Trophoblast cell (in vitro differentiated cells and primary cell): Measurements from ENCODE around the gene ZFAND3.
A peak's percentile ranks its signal among the peaks of the same experiment; 100 is the strongest.

Source experiments
- DNase-seq, 2 donors: peaks; one replicate each; pipeline ENCODE4 v3.0.0-alpha.2; 2016
- H2AFZ ChIP-seq: 2 replicates; pipeline ENCODE4 v1.6.1; 2013; ENCODE audit warnings: low read length, moderate library complexity, mild to moderate bottlenecking; ENCODE audit not compliant: insufficient read depth, poor library complexity
- H2AK5ac ChIP-seq: 2 replicates; pipeline ENCODE4 v1.6.1; 2013; ENCODE audit warnings: mild to moderate bottlenecking, low read length
- H2BK120ac ChIP-seq: 2 replicates; pipeline ENCODE4 v1.6.1; 2013; ENCODE audit warnings: low read length, mild to moderate bottlenecking, moderate library complexity; ENCODE audit not compliant: insufficient read depth, poor library complexity
- H2BK12ac ChIP-seq: 2 replicates; pipeline ENCODE4 v1.6.1; 2013; ENCODE audit warnings: mild to moderate bottlenecking, low read length, moderate library complexity
- H2BK5ac ChIP-seq: 2 replicates; pipeline ENCODE4 v1.6.1; 2013; ENCODE audit warnings: low read length, low read depth, moderate library complexity, mild to moderate bottlenecking; ENCODE audit not compliant: poor library complexity
- H3K14ac ChIP-seq: 2 replicates; pipeline ENCODE4 v1.6.1; 2013; ENCODE audit warnings: mild to moderate bottlenecking, low read length
- H3K18ac ChIP-seq: 2 replicates; pipeline ENCODE4 v1.6.1; 2013; ENCODE audit warnings: mild to moderate bottlenecking, low read length
- H3K23ac ChIP-seq: 2 replicates; pipeline ENCODE4 v1.6.1; 2013; ENCODE audit warnings: low read length
- H3K27ac ChIP-seq: 2 replicates; pipeline ENCODE4 v1.5.1; 2013; ENCODE audit warnings: low read depth, mild to moderate bottlenecking, inconsistent platforms, low read length, moderate library complexity
- H3K27me3 ChIP-seq: 2 replicates; pipeline ENCODE4 v1.6.1; 2013; ENCODE audit warnings: inconsistent platforms, mild to moderate bottlenecking, low read length, moderate library complexity; ENCODE audit not compliant: insufficient read depth
- H3K36me3 ChIP-seq, 2 experiments: 1 replicate in 1 of 2; 2 replicates in 1 of 2; pipeline ENCODE4 v1.6.1; 2013; ENCODE audit warnings: low read length in 2 of 2, mild to moderate bottlenecking in 2 of 2, moderate library complexity in 1 of 2; ENCODE audit not compliant: insufficient read depth in 2 of 2, control insufficient read depth in 1 of 2
- H3K4ac ChIP-seq: 2 replicates; pipeline ENCODE4 v1.6.1; 2013; ENCODE audit warnings: low read depth, mild to moderate bottlenecking, low read length, moderate library complexity
- H3K4me1 ChIP-seq, 2 experiments: 1 replicate in 1 of 2; 2 replicates in 1 of 2; pipeline ENCODE4 v1.6.1; 2013; ENCODE audit warnings: low read length in 2 of 2, mild to moderate bottlenecking in 2 of 2, moderate library complexity in 1 of 2; ENCODE audit not compliant: insufficient read depth in 2 of 2, control insufficient read depth in 1 of 2
- H3K4me2 ChIP-seq: 2 replicates; pipeline ENCODE4 v1.6.1; 2013; ENCODE audit warnings: inconsistent platforms, mild to moderate bottlenecking, low read length, moderate library complexity
- H3K4me3 ChIP-seq: 2 replicates; pipeline ENCODE4 v1.5.1; 2013; ENCODE audit warnings: mild to moderate bottlenecking, low read depth, low read length, inconsistent platforms
- H3K79me1 ChIP-seq: one replicate; pipeline ENCODE4 v1.6.1; 2013; ENCODE audit warnings: low read length
- H3K79me2 ChIP-seq: 2 replicates; pipeline ENCODE4 v1.6.1; 2013; ENCODE audit warnings: low read length, mild to moderate bottlenecking; ENCODE audit not compliant: control insufficient read depth, insufficient read depth, poor library complexity
- H3K9ac ChIP-seq: 2 replicates; pipeline ENCODE4 v1.6.1; 2013; ENCODE audit warnings: mild to moderate bottlenecking, low read length
- H3K9me3 ChIP-seq: 2 replicates; pipeline ENCODE4 v1.6.1; 2013; ENCODE audit warnings: low read depth, mild to moderate bottlenecking, control low read depth, inconsistent platforms, low read length; ENCODE audit not compliant: insufficient read depth
- H4K12ac ChIP-seq: 2 replicates; pipeline ENCODE4 v1.6.1; 2013; ENCODE audit warnings: low read depth, mild to moderate bottlenecking, low read length, moderate library complexity
- H4K8ac ChIP-seq: 2 replicates; pipeline ENCODE4 v1.6.1; 2013; ENCODE audit warnings: low read depth, mild to moderate bottlenecking, low read length, moderate library complexity
- H4K91ac ChIP-seq: one replicate; pipeline ENCODE4 v1.6.1; 2013; ENCODE audit warnings: low read depth, mild to moderate bottlenecking, low read length, moderate library complexity
- WGBS: extraction: QIAGEN DNeasy Blood & Tissue Kit; methylation state at CpG from one replicate; pipeline ENCODE4 v1.1.7; 2013; ENCODE audit warnings: missing lambda C conversion rate; ENCODE audit not compliant: insufficient read length, insufficient coverage; ENCODE audit errors: extremely low coverage; 5-methylcytosine and 5-hydroxymethylcytosine counted together

The ZFAND3 gene

GRCh38 chr6:37987018-37987417 lies 167.5 kb downstream of the ZFAND3 start:
- H3K9me3 ChIP-seq = no peaks in the 10 kb centered on the region
- no peaks in the 10 kb centered on the region for H3K79me1 ChIP-seq
- H2AK5ac ChIP-seq = no peak overlapping the region
- H3K23ac ChIP-seq = no peak overlapping the region
- H3K79me2 ChIP-seq = peaks cover 2% of the 10 kb centered on the region
- H2BK120ac ChIP-seq = no peak overlapping the region
- H2AFZ ChIP-seq = no peak overlapping the region
- no peak overlapping the region for H2BK12ac ChIP-seq
- H2BK5ac ChIP-seq = no peak overlapping the region
- H3K27me3 ChIP-seq = no peaks in the 10 kb centered on the region
- no peak overlapping the region for H3K14ac ChIP-seq
- H3K9ac ChIP-seq = no peak overlapping the region
- H4K8ac ChIP-seq = no peak overlapping the region
- no peaks in the 10 kb centered on the region for H3K36me3 ChIP-seq
- WGBS = no CpG with 5 or more reads among the region's 1 CpG
- no peak overlapping the region for H3K4ac ChIP-seq
- DNase-seq = peak; percentile 19 to 66
- H3K27ac ChIP-seq = no peak overlapping the region
- peaks cover 0 to 3% of the 10 kb centered on the region in 2 experiments for H3K4me1 ChIP-seq
- no peak overlapping the region for H4K12ac ChIP-seq
- H4K91ac ChIP-seq = no peak overlapping the region
- no peak overlapping the region for H3K4me3 ChIP-seq
- H3K18ac ChIP-seq = no peak overlapping the region
- no peak overlapping the region for H3K4me2 ChIP-seq

GRCh38 chr6:37987559-37987958 lies 168.0 kb downstream of the ZFAND3 start:
- Histone ChIP-seq H3K14ac (no peak overlapping the region), H3K9me3 (no peaks in the 10 kb centered on the region), H3K79me1 (no peaks in the 10 kb centered on the region), H2AFZ (no peak overlapping the region), H3K4me1 (peaks cover 0 to 3% of the 10 kb centered on the region in 2 experiments), H4K91ac (no peak overlapping the region), H2AK5ac (no peak overlapping the region), H2BK120ac (no peak overlapping the region), H3K4me2 (no peak overlapping the region), H3K18ac (no peak overlapping the region), H3K4ac (peak overlapping the region; percentile 2), H3K36me3 (no peaks in the 10 kb centered on the region), H4K8ac (no peak overlapping the region), H2BK12ac (no peak overlapping the region), H4K12ac (no peak overlapping the region), H3K79me2 (peaks cover 2% of the 10 kb centered on the region), H3K27ac (no peak overlapping the region), H3K9ac (no peak overlapping the region), H3K27me3 (no peaks in the 10 kb centered on the region), H2BK5ac (no peak overlapping the region), H3K4me3 (no peak overlapping the region), H3K23ac (no peak overlapping the region)
- DNase-seq = no peak
- no CpG with 5 or more reads among the region's 2 CpGs for WGBS

- H3K14ac ChIP-seq = no peak overlapping the region
- no peaks in the 10 kb centered on the region for H3K79me1 ChIP-seq
- H3K79me2 ChIP-seq = peaks cover 2% of the 10 kb centered on the region
- no peak overlapping the region for H2BK12ac ChIP-seq
- H3K27ac ChIP-seq = no peak overlapping the region
- no peaks in the 10 kb centered on the region for H3K36me3 ChIP-seq
- H3K4me3 ChIP-seq = no peak overlapping the region
- H3K18ac ChIP-seq = no peak overlapping the region
- H4K8ac ChIP-seq = no peak overlapping the region
- no peaks in the 10 kb centered on the region for H3K27me3 ChIP-seq
- no peak overlapping the region for H2AK5ac ChIP-seq
- no peak overlapping the region for H2BK120ac ChIP-seq
- no peak for DNase-seq
- no peak overlapping the region for H2BK5ac ChIP-seq
- H4K12ac ChIP-seq = no peak overlapping the region
- no peak overlapping the region for H3K4me2 ChIP-seq
- H2AFZ ChIP-seq = no peak overlapping the region
- no peaks in the 10 kb centered on the region for H3K9me3 ChIP-seq
- H3K4me1 ChIP-seq = peaks cover 0 to 3% of the 10 kb centered on the region in 2 experiments
- no peak overlapping the region for H4K91ac ChIP-seq
- H3K9ac ChIP-seq = no peak overlapping the region
- no CpG with 5 or more reads among the region's 2 CpGs for WGBS
- no peak overlapping the region for H3K23ac ChIP-seq
- H3K4ac ChIP-seq = no peak overlapping the region
These were observed 168.6 kb downstream of the ZFAND3 start for GRCh38 chr6:37988127-37988526.

GRCh38 chr6:37988696-37989095 lies 169.2 kb downstream of the ZFAND3 start:
- Histone ChIP-seq H4K12ac (no peak overlapping the region), H2AFZ (no peak overlapping the region), H2BK120ac (no peak overlapping the region), H4K8ac (no peak overlapping the region), H4K91ac (no peak overlapping the region), H3K18ac (no peak overlapping the region), H3K9me3 (no peaks in the 10 kb centered on the region), H3K4me2 (no peak overlapping the region), H3K36me3 (no peaks in the 10 kb centered on the region), H2BK12ac (no peak overlapping the region), H3K4me3 (no peak overlapping the region), H2BK5ac (no peak overlapping the region), H3K14ac (no peak overlapping the region), H3K4ac (no peak overlapping the region), H3K79me2 (peaks cover 2% of the 10 kb centered on the region), H3K23ac (no peak overlapping the region), H3K9ac (no peak overlapping the region), H2AK5ac (no peak overlapping the region), H3K27ac (no peak overlapping the region), H3K79me1 (no peaks in the 10 kb centered on the region), H3K27me3 (no peaks in the 10 kb centered on the region), H3K4me1 (peaks cover 0 to 3% of the 10 kb centered on the region in 2 experiments)
- no peak for DNase-seq
- no CpG with 5 or more reads among the region's 3 CpGs for WGBS
